ENCODE results near the gene EMP3. TPM values are rescaled to one million over a fixed set of nuclear protein-coding genes. Genes with fewer than 3 reads are reported as not detected.

EMP3 gene
- polyA plus RNA-seq, 3 donors, result 802 to 1,036 (median 996) TPM

DNA sequence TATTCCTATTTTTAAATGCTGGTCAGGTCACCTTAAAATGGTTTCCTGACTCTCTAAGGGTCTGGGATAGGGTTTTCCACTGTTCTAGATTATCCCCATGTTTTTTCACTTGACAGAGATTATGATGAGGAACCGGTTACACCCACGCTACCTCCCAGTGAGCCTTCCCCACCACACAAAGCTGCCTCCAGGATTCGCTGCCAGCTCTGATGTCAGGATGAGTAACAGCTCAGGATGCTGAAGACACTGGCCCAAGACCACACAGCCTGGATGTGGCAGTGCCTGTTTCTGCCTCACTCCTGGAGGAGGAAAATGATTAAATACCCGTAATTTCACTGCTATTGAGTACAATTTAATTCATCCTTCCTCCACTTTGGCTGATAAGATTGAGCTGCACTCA, 32.6 kb upstream of the EMP3 start:
- 100% methylated on average over 1 of the region's 4 CpGs for WGBS (ENCODE audit: insufficient coverage)
- Histone ChIP-seq H4K20me1 (ENCODE audit: insufficient read depth, low read length) (no peaks in the 10 kb centered on the region), H3K79me2 (ENCODE audit: insufficient read depth, low read length) (no peaks in the 10 kb centered on the region), H3K9ac (ENCODE audit: insufficient read depth, low read length, poor library complexity, severe bottlenecking) (no peak overlapping the region), H3K27ac (ENCODE audit: low read depth in 1 of 2, low read length in 2 of 2) (no peak overlapping the region), H2AFZ (ENCODE audit: insufficient read depth, low read depth, low read length, poor library complexity, severe bottlenecking) (peak overlapping the region; percentile 5), H3K4me2 (replicated peaks; ENCODE audit: extremely low read depth, low read length, poor library complexity, severe bottlenecking) (no peak overlapping the region), H3K36me3 (replicated peaks in 1 of 2; ENCODE audit: control insufficient read depth in 1 of 2, insufficient read depth in 2 of 2, low read length in 2 of 2) (no peaks in the 10 kb centered on the region), H3K4me3 (replicated peaks in 1 of 3; ENCODE audit: low read depth in 2 of 3, low read length in 3 of 3) (no peak overlapping the region), H3K9me3 (replicated peaks in 1 of 2; ENCODE audit: control insufficient read depth in 1 of 2, insufficient read depth in 1 of 2, low read length in 2 of 2) (no peaks in the 10 kb centered on the region), H3K4me1 (ENCODE audit: control insufficient read depth in 1 of 2, insufficient read depth in 2 of 2, low read length in 2 of 2) (peaks cover 8 to 10% of the 10 kb centered on the region in 2 donors), H3K27me3 (ENCODE audit: control insufficient read depth in 2 of 2, insufficient read depth in 2 of 2, low read length in 2 of 2) (peaks cover 0 to 5% of the 10 kb centered on the region in 2 donors)
- Mint-ChIP-seq H3K27ac (no peak overlapping the region), H3K4me1 (peaks cover 8% of the 10 kb centered on the region), H3K36me3 (no peaks in the 10 kb centered on the region), H3K27me3 (ENCODE audit: low read depth in 3 of 3) (peaks cover 6 to 20% (median 16%) of the 10 kb centered on the region in 3 donors), H3K4me3 (no peak overlapping the region), H3K9me3 (no peaks in the 10 kb centered on the region)
- no peak for DNase-seq
- intact Hi-C loops (cut with micrococcal nuclease), result loop anchor here (10.0 kb wide), 1 partner anchor 188 kb away; no protein-coding TSS in a partner anchor
- TF ChIP-seq, protein P1, sequence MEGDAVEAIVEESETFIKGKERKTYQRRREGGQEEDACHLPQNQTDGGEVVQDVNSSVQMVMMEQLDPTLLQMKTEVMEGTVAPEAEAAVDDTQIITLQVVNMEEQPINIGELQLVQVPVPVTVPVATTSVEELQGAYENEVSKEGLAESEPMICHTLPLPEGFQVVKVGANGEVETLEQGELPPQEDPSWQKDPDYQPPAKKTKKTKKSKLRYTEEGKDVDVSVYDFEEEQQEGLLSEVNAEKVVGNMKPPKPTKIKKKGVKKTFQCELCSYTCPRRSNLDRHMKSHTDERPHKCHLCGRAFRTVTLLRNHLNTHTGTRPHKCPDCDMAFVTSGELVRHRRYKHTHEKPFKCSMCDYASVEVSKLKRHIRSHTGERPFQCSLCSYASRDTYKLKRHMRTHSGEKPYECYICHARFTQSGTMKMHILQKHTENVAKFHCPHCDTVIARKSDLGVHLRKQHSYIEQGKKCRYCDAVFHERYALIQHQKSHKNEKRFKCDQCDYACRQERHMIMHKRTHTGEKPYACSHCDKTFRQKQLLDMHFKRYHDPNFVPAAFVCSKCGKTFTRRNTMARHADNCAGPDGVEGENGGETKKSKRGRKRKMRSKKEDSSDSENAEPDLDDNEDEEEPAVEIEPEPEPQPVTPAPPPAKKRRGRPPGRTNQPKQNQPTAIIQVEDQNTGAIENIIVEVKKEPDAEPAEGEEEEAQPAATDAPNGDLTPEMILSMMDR (IDR thresholded peaks at IDR 0.05), result no peak

DNA sequence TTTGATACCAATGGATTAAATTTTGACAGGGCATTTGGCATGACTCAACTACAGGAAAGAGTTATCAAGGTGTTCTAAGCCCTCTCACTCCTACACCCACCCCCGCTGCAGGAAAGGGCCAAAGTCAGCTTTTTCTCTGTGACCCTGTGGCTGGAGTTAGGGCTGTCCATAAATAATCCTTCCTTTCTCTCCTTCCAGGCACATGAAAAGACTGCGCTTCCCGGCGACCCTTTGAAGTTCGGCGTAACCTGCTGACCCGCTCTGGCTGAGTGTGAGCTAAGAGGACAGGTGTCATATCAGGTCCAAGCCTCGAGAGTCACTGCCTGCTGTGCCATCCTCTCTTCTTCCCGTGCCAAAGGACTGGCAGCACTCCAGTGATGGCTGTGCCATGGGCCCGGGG, 29.9 kb upstream of the EMP3 start:
- 96% methylated on average over 9 of the region's 10 CpGs for WGBS (ENCODE audit: insufficient coverage)
- intact Hi-C loops (cut with micrococcal nuclease), result loop anchor here (10.0 kb wide), 1 partner anchor 191 kb away; no protein-coding TSS in a partner anchor
- H3K4me3 Mint-ChIP-seq, result no peak overlapping the region

More for the DNA sequence above, 29.9 kb upstream of the EMP3 start:
- no peak overlapping the region for H3K4me3 ChIP-seq (replicated peaks in 1 of 3; ENCODE audit: low read depth in 2 of 3, low read length in 3 of 3)
- peaks cover 0 to 5% of the 10 kb centered on the region in 2 donors for H3K27me3 ChIP-seq (ENCODE audit: control insufficient read depth in 2 of 2, insufficient read depth in 2 of 2, low read length in 2 of 2)
- Mint-ChIP-seq H3K4me1 (peaks cover 8% of the 10 kb centered on the region), H3K27me3 (ENCODE audit: low read depth in 3 of 3) (peaks cover 5 to 18% (median 11%) of the 10 kb centered on the region in 3 donors), H3K9me3 (no peaks in the 10 kb centered on the region), H3K36me3 (no peaks in the 10 kb centered on the region), H3K27ac (no peak overlapping the region)
- no peaks in the 10 kb centered on the region for H3K79me2 ChIP-seq (ENCODE audit: insufficient read depth, low read length)
- no peak for DNase-seq
- no peak overlapping the region for H3K9ac ChIP-seq (ENCODE audit: insufficient read depth, low read length, poor library complexity, severe bottlenecking)
- no peaks in the 10 kb centered on the region for H3K9me3 ChIP-seq (replicated peaks in 1 of 2; ENCODE audit: control insufficient read depth in 1 of 2, insufficient read depth in 1 of 2, low read length in 2 of 2)
- peaks cover 8 to 10% of the 10 kb centered on the region in 2 donors for H3K4me1 ChIP-seq (ENCODE audit: control insufficient read depth in 1 of 2, insufficient read depth in 2 of 2, low read length in 2 of 2)
- TF ChIP-seq, protein P1 (IDR thresholded peaks at IDR 0.05), result no peak
- H2AFZ ChIP-seq (ENCODE audit: insufficient read depth, low read depth, low read length, poor library complexity, severe bottlenecking), result no peak overlapping the region
- H3K36me3 ChIP-seq (replicated peaks in 1 of 2; ENCODE audit: control insufficient read depth in 1 of 2, insufficient read depth in 2 of 2, low read length in 2 of 2), result no peaks in the 10 kb centered on the region
- H3K4me2 ChIP-seq (replicated peaks; ENCODE audit: extremely low read depth, low read length, poor library complexity, severe bottlenecking), result no peak overlapping the region
- no peaks in the 10 kb centered on the region for H4K20me1 ChIP-seq (ENCODE audit: insufficient read depth, low read length)
- no peak overlapping the region for H3K27ac ChIP-seq (ENCODE audit: low read depth in 1 of 2, low read length in 2 of 2)
